K562 (cell line): Measurements from ENCODE around the gene EPB42. TPM values are rescaled to one million over a fixed set of nuclear protein-coding genes. Genes with fewer than 3 reads are reported as not detected.

ENCODE experiments used
- PHTF2 ChIP-seq: fragments of 250-450 bp; sonication (Bioruptor Pico); IDR thresholded peaks from 2 replicates; pipeline ENCODE4 v1.5.0; 2021; ENCODE audit warnings: mild to moderate bottlenecking
- TARDBP ChIP-seq: fragments of 450-650 bp; IDR thresholded peaks from 2 replicates; pipeline ENCODE4 v1.6.1; 2016
- polyA plus RNA-seq, 8 experiments: library from polyadenylated mRNA; depleted of rRNA in 4 of 8; stranded (reverse) in 5 of 8; unstranded in 3 of 8; fragments of >200 nt; fragmentation: Nextera tagmentation in 2 of 8; fragmentation: Illumina TruSeq in 1 of 8; extraction: Ambion mirVana in 2 of 8; extraction: Trizol in 1 of 8; gene quantifications; 2 replicates each; pipeline versions ENCODE4 v1.2.1 to v1.2.3, GENCODE V29; 2011 to 2014; ENCODE audit warnings: inconsistent platforms in 1 of 8, missing spikeins in 1 of 8
- total RNA-seq, 7 experiments: library from RNA; depleted of rRNA in 6 of 7; stranded (reverse); fragments of >200 nt in 6 of 7; fragmentation: Illumina TruSeq in 2 of 7; extraction: Trizol in 2 of 7; gene quantifications; 2 replicates each; pipeline versions ENCODE4 v1.2.1 to v1.2.3, GENCODE V29; 2011 to 2021; ENCODE audit warnings: low replicate concordance in 1 of 7
- TF ChIP-seq, protein P1 (sequence below): fragments of 200-400 bp; formaldehyde crosslinking; IDR thresholded peaks from 2 replicates; pipeline ENCODE4 v1.6.1; 2017; ENCODE audit warnings: mild to moderate bottlenecking, low read depth, low read length, moderate library complexity
- TF ChIP-seq, protein P2 (sequence below): fragments of 250-450 bp; sonication (Bioruptor Pico); IDR thresholded peaks from 2 replicates; pipeline ENCODE4 v1.8.0; 2021; ENCODE audit warnings: borderline replicate concordance, mild to moderate bottlenecking, moderate library complexity; ENCODE audit not compliant: poor library complexity, severe bottlenecking
- TF ChIP-seq, protein P3 (sequence below): fragments of 450-650 bp; formaldehyde crosslinking; conservative IDR thresholded peaks from 2 replicates; pipeline ENCODE4 v1.4.0; 2022; ENCODE audit warnings: mild to moderate bottlenecking, missing genetic modification characterization
- TF ChIP-seq, protein P4 (sequence below): IDR thresholded peaks from 3 replicates; pipeline ENCODE4 v1.6.1; 2011; ENCODE audit warnings: borderline replicate concordance, mild to moderate bottlenecking, moderate library complexity; ENCODE audit not compliant: insufficient read length; ENCODE audit errors: extremely low read depth

The EPB42 gene
- total and polyA plus RNA-seq, 9 of the 15 experiments (the other 6 are each of a cell fraction or from before 2014, with no cell fraction given), result 0.38 to 2.3 (median 1.4) TPM

DNA sequence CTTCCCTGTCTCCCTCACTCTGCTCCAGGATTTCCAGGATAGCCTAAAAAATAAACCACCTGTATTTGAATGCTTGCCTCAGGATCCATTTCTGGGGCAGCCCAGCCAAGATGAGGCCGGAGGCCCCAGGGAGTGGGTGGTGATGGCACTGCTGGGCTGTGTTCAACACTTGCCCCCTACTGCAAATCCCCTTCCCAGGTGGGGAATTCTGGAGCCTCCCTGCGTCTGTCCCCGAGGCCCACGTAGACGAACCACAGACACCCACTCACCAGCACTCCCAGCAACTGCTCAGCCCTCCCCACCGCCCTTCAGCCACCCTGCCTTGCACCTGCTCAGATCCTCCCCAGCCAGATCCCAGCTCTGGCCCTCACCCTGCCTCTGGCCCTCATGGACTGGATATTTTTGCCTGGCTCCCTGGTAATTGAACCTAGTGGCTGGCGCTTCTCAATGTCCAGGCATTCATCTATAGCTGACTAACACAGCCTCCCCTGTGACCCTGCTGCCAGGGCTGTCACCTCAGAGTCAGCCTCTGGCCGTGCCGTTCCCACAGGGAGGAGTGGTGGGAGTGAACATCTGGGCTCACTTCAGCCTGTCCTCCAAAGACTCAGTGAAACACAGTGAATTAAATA lies 17.1 kb upstream of the EPB42 start (continued):
- TF ChIP-seq, protein P1, sequence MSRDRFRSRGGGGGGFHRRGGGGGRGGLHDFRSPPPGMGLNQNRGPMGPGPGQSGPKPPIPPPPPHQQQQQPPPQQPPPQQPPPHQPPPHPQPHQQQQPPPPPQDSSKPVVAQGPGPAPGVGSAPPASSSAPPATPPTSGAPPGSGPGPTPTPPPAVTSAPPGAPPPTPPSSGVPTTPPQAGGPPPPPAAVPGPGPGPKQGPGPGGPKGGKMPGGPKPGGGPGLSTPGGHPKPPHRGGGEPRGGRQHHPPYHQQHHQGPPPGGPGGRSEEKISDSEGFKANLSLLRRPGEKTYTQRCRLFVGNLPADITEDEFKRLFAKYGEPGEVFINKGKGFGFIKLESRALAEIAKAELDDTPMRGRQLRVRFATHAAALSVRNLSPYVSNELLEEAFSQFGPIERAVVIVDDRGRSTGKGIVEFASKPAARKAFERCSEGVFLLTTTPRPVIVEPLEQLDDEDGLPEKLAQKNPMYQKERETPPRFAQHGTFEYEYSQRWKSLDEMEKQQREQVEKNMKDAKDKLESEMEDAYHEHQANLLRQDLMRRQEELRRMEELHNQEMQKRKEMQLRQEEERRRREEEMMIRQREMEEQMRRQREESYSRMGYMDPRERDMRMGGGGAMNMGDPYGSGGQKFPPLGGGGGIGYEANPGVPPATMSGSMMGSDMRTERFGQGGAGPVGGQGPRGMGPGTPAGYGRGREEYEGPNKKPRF, result no peak
- TF ChIP-seq, protein P2, sequence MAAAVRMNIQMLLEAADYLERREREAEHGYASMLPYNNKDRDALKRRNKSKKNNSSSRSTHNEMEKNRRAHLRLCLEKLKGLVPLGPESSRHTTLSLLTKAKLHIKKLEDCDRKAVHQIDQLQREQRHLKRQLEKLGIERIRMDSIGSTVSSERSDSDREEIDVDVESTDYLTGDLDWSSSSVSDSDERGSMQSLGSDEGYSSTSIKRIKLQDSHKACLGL (CRISPR knock-in tag), result no peak
- TF ChIP-seq, protein P3, sequence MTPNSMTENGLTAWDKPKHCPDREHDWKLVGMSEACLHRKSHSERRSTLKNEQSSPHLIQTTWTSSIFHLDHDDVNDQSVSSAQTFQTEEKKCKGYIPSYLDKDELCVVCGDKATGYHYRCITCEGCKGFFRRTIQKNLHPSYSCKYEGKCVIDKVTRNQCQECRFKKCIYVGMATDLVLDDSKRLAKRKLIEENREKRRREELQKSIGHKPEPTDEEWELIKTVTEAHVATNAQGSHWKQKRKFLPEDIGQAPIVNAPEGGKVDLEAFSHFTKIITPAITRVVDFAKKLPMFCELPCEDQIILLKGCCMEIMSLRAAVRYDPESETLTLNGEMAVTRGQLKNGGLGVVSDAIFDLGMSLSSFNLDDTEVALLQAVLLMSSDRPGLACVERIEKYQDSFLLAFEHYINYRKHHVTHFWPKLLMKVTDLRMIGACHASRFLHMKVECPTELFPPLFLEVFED, result no peak
- TF ChIP-seq, protein P4, sequence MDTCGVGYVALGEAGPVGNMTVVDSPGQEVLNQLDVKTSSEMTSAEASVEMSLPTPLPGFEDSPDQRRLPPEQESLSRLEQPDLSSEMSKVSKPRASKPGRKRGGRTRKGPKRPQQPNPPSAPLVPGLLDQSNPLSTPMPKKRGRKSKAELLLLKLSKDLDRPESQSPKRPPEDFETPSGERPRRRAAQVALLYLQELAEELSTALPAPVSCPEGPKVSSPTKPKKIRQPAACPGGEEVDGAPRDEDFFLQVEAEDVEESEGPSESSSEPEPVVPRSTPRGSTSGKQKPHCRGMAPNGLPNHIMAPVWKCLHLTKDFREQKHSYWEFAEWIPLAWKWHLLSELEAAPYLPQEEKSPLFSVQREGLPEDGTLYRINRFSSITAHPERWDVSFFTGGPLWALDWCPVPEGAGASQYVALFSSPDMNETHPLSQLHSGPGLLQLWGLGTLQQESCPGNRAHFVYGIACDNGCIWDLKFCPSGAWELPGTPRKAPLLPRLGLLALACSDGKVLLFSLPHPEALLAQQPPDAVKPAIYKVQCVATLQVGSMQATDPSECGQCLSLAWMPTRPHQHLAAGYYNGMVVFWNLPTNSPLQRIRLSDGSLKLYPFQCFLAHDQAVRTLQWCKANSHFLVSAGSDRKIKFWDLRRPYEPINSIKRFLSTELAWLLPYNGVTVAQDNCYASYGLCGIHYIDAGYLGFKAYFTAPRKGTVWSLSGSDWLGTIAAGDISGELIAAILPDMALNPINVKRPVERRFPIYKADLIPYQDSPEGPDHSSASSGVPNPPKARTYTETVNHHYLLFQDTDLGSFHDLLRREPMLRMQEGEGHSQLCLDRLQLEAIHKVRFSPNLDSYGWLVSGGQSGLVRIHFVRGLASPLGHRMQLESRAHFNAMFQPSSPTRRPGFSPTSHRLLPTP, result no peak
- no peak for TF ChIP-seq TARDBP
- TF ChIP-seq PHTF2 (CRISPR knock-in tag), result no peak
- TF ChIP-seq, all 486 proteins: peak for 0
